SK-MEL-5 (cell line): ENCODE data around the gene CEP170B. TPM values are rescaled to one million over a fixed set of nuclear protein-coding genes. Genes with fewer than 3 reads are reported as not detected.
"Not testable (repeated sequence)": the region's sequence is repeated elsewhere in the genome, so short reads cannot be mapped to it uniquely, and the experiment has no call there.

Source experiments
- DNase-seq: peaks from one replicate; pipeline ENCODE4 v3.0.0-alpha.2; 2016; ENCODE audit warnings: low read depth, low spot score
- in situ Hi-C: cut with HindIII; loops from 2 replicates; pipeline ENCODE4 v1.10.0; 2016; ENCODE audit warnings: low sequenced_read_pairs, high pct_unique_total_duplicates, low pct_unique_long_range_greater_than_20kb
- total RNA-seq: library from RNA; depleted of rRNA; stranded (reverse); fragments of >200 nt; shearing (Covaris generic); gene quantifications from 2 replicates; pipeline ENCODE4 v1.2.3, GENCODE V29; 2014

CEP170B gene
- total RNA-seq, 1 experiment from 2014 or later, result 20.2 TPM

- in situ Hi-C loops, DNase-seq: not testable (repeated sequence)
Measured at GRCh38 chr14:104884381-104884780, 19.3 kb downstream of the CEP170B start.

GRCh38 chr14:104885031-104885972 is 20.2 kb downstream of the CEP170B start:
- no peak for DNase-seq
- in situ Hi-C loops, result no loop called here

- no peak for DNase-seq
- in situ Hi-C loops, result no loop called here
Measured at GRCh38 chr14:104885973-104886689, 21.1 kb downstream of the CEP170B start.

- in situ Hi-C loops, result no loop called here
- no peak for DNase-seq
Measured at GRCh38 chr14:104886690-104887622, 21.9 kb downstream of the CEP170B start.

GRCh38 chr14:104887623-104888488 is 22.8 kb downstream of the CEP170B start:
- DNase-seq, result no peak
- in situ Hi-C loops, result no loop called here

GRCh38 chr14:104888489-104889374 is 23.7 kb downstream of the CEP170B start:
- in situ Hi-C loops, result no loop called here
- no peak for DNase-seq

- in situ Hi-C loops, result no loop called here
- DNase-seq, result no peak
Measured at GRCh38 chr14:104889375-104889757, 24.3 kb downstream of the CEP170B start.

- DNase-seq, in situ Hi-C loops: not testable (repeated sequence)
Measured at GRCh38 chr14:104890292-104890691, 25.2 kb downstream of the CEP170B start.

GRCh38 chr14:104891121-104891551 is 26.1 kb downstream of the CEP170B start:
- DNase-seq, result no peak
- in situ Hi-C loops, result no loop called here

- no peak for DNase-seq
- in situ Hi-C loops, result no loop called here
Measured at GRCh38 chr14:104891664-104892530, 26.8 kb downstream of the CEP170B start.

GRCh38 chr14:104892531-104893434 is 27.7 kb downstream of the CEP170B start:
- no peak for DNase-seq
- in situ Hi-C loops, result no loop called here

- in situ Hi-C loops, result no loop called here
- DNase-seq, result no peak
Measured at GRCh38 chr14:104893435-104894207, 28.6 kb downstream of the CEP170B start.

GRCh38 chr14:104894331-104895206 is 29.5 kb downstream of the CEP170B start:
- no peak for DNase-seq
- in situ Hi-C loops, result no loop called here
